GM21619 (cell line): ENCODE measurements around the gene CYP24A1.
"Not testable (repeated sequence)": the region's sequence is repeated elsewhere in the genome, so short reads cannot be mapped to it uniquely, and the experiment has no call there.

ENCODE experiments used
- ATAC-seq: cut with Tn5 transposase; IDR thresholded peaks from one replicate; pipeline ENCODE4 v1.9.1; 2021; ENCODE audit not compliant: unreplicated experiment

Gene CYP24A1

DNA sequence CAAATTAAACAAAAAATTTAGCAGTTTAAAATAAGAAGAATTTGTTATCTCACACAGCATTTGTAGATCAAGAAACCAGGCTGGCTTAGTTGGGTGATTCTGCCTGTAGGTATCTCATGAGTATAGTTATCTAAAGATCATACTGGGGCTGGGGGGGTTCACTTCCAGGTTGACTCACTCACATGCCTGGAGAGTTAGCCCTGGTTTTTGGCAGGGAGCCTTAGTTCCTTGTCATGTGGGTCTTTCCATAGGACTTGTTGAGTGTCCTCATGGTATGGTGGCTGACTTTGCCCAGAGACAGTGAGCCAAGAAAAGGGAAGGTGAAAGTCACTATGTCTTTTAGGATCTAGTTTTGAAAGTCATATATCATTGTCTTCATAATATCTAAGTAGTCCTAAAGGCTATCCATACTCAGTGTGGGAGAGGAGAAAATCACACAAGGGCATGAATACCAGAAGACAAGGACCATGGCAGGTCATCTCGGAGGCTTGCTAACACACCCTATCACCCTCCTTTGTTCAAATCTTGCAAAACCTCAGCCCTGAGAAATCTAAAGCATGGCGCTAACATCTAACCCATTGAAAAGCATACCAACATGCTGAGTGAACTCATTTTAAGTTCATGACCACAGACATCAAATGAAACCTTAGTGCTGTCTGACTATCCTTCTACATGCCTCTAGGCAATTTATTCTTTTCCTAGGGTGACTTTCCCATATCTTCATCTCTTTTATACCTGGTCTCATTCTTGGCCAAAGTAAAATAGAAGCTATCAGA is 39.2 kb downstream of the CYP24A1 start:
- ATAC-seq: no peak

DNA sequence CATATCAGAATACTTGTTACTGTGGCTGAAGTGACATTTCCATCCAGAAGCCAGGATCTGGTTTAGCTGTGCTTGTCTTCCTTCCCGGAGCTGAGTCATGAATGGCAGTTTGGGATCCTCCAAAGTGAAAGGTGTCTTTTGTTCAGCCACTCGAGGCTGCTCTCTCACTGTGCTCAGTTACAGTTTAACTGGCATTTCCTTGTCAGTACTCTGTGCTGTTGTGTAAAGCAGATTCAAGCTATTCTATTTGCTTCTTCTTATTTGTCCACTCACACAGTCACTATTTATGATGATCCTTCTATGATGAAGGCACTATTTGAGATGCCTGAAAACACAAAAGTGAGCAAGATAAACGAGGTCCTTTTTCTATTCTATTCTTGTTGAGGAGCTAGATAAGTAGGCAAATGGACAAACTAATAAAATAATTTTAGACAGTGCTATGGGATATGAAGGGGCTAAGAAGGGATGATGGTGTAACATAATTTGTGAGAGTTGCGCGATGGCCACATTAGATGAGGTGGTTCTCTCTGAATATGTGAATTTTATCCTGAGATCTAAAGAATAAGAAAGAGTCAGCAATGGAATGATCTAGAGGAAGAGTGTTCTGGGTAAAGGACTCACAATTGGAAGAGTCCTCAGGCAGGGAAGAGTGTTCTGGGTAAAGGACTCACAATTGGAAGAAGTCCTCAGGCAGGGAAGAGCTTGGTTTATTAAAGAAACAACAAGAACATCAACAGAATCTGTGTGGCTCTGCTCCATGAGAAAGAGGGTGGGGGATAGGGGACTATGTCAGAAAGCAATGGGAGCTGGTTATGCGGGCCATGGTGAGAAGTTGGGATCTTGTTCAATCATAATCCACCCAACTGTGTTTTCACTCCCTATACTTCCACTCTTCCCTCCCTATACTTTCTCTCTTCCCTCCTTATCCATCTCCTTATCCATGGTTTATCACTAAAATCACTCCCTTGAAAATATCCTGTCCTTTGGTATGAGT is 40.1 kb downstream of the CYP24A1 start:
- ATAC-seq: peak; percentile 62

DNA sequence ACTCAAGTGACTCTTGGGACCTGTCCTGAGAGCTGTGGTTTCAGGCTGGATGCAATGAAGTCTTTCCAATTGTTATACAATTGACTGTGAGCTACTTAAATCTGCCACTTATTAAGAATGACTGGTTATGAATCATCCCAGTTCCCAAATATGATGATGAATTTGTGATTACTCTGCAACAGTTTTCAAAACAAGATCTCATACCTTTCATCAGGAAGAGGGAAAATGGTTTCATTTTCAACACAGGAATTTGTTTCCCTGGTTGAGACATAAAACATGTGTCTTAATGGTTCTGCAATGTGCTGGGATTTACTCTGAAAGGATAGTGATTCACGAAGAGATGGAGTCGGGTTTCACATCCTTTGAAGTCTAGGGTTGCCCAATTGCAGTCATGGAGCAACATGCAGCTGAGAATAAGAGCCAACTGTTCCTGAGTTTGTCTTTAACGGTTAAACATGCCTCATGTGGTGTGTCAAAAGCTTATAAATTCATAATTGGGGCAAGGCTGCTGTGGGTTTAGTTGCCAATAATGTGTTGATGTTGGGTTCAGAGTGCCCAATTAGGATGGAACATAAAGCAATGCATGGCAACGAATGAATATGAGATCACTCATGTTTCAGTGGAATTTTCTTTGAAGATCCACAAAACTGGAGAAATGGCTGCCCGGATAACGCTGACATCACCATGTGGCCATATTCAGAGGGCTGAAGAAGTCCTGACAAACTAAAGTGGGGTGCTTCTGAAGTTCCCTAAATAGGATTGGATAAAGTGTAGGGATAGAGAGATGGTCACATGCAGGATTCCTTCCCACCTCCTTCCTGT is 41.0 kb downstream of the CYP24A1 start:
- peak; percentile 55 for ATAC-seq

DNA sequence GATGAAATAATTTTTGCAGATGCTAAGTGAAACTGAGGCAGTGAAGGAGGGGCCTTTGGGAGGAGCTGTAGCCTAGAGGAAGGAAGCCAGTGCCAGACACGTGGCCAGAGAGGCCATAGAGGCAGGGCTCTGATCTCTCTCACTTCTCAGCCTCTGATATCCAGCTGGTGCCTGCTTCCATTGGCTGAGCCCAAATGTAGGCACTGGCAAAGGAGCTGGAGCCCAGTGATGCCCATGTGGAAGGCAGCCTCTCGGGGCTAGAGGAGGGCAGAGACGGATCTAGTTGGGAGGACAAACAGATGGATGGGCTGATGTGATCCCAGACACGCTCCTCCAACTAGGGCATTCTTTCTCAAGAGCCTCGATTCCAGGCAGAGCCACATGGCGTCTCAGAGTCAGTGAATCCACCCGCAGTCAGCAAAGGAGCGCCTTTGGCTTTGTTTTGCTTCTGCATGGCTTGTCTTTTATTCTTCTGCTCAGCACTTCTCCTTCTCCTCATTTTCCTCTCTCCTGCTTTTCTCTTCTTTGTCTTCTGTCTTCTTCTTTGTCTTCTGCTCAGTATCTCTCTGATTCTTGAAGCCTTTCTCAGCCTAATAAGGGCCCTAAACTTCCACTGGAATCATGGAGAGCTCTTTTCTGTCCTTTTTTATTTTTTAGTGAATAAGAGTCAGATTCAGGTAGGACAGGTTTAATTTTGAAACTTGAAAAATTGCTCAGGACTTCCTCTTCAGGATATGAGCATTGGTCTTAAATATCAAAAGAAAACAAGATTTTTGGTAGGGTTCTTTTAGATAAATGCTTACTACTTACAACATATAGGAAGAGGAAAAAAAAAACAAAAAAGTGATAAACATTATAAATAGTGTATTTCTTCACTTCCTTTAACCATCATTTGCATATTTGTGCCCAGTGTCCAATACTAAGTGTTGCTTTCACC is 41.8 kb downstream of the CYP24A1 start:
- no peak for ATAC-seq

DNA sequence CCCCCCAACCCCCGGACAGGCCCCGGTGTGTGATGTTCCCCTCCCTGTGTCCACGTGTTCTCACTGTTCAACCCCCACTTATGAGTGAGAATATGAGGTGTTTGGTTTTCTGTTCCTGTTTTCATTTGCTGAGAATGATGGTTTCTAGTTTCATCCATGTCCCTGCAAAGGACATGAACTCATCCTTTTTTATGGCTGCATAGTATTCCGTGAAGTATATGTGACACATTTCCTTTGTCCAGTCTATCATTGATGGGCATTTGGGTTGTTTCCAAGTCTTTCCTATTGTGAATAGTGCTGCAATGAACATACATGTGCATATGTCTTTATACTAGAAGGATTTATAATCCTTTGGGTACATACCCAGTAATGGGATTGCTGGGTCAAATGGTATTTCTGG is 42.7 kb downstream of the CYP24A1 start:
- ATAC-seq: not testable (repeated sequence)

DNA sequence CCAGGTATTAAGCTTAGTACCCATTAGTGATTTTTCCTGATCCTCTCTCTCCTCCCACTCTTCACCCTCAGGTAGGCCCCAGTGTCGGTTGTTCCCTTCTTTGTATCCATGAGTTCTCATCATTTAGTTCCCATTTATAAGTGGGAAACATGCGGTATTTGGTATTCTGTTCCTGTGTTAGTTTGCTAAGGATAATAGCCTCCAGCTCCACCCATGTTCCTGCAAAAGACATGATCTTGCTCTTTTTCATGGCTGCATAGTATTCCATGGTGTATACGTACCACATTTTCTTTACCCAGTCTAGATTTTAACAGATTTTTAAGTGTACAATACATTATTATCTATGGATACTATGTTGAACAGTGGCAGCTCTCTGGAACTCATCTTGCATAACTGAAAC is 44.4 kb downstream of the CYP24A1 start:
- no peak for ATAC-seq

DNA sequence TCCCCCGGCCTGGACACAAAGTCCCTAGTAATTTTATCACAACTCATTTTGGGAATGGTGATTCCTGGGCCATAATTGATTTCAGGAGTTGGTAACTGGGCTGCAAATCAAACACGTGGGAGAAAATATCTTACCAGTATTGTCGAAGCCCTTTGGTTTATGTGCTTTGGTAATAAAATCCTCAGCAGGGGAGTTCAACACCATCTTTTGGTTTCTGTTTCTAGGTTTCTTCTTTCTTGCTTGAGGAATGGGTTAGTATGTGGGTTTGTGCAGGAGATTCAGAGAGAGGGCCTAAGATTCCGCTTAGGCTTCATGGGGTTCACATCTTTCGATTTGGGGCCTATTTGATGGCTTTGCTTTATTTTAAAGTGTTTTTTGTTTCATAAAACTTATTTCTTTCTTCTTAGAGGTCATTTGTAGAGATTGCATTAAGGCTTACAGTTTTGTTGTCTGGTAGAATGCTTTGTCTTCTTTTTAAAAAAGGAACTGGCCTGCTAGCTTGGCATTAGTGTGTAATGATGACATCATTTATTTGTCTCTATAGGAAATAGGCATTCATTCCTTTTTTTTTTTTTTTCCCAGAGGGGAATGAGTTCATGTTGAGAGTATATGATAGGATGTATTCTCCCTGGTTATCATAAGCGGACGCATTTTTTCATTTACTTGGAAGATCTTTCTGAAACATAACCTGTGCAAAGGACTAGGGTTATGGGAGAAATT is 45.8 kb downstream of the CYP24A1 start:
- ATAC-seq: no peak

DNA sequence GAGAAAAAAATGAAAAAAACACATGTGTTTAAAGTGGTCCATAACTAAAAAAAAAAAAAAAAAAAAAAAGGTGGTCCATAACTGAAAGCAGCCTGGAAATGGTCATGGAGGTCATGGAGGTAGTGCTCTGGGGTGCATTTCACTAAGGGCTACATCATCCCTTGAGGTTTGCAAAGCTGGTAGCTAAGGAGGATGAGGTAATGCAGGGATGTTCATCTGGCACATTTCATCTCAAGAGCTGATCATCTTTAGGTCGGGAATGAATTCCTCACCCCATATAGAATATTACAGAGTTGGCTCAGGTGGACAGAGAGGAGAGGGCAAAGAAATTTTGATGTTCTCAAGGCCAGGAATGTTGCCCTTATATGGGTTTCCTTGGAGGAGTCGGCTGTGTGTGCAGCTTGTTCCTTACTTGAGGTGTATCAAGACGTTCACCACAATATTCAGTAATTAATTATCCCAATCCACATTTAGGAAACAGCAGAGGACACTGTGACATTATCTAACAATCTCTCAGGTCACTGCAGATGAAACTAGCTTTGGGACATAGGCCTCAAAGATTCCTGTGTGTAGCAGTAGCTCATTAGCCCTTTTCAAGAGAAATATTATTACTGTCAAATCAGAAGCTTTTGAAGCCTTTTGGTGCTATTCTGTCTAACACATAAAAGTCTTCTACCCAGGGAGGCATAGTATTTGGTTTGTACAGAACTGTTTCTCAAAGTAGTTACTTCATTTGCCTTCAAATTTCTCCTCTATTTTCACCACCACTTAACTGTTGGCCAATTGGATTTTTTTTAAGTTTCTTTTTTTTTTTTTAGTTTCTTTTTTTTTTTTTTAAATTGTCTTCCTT is 46.8 kb downstream of the CYP24A1 start:
- ATAC-seq: no peak

DNA sequence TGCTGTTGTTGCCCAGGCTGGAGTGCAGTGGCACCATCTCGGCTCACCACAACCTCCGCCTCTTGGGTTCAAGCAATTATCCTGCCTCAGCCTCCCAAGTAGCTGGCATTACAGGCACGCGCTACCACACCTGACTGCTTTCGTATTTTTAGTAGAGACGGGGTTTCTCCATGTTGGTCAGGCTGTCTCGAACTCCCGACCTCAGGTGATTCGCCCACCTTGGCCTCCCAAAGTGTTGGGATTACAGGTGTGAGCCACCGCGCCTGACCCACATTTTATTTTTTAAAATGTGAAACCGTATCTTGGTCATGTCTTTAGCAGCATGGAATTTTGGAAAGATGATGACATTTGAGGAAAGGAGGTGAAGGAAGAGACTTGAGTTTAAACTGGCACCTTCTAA is 47.5 kb downstream of the CYP24A1 start:
- ATAC-seq: not testable (repeated sequence)

DNA sequence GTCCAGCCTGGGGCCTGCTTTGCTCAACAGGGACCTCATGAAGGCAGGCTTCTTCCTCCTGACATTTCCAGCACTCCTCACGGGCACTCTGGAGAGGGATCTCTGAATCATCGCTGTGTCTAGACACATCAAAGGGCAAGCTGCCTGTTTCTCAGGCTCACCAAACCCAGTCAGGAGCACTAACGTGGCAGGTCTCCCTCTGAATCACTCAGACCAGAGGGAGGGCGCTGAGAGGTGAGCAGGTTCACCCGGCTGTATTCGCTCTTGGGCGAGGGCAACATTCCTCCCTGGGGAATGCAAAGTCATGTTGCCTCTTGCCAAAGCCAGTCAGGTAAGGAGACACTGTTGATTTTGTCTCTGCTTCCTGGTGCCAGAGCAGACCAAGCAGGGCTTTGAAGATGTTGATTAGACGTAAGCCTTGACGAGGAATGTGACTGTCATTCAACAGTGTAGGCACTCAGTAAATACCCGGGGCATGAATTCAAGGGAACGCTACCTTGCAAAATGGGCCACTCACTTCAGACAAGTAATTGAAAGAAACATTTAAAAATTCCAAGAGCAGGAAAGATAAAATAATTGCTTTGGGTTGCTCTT is 50.1 kb downstream of the CYP24A1 start:
- ATAC-seq: no peak

DNA sequence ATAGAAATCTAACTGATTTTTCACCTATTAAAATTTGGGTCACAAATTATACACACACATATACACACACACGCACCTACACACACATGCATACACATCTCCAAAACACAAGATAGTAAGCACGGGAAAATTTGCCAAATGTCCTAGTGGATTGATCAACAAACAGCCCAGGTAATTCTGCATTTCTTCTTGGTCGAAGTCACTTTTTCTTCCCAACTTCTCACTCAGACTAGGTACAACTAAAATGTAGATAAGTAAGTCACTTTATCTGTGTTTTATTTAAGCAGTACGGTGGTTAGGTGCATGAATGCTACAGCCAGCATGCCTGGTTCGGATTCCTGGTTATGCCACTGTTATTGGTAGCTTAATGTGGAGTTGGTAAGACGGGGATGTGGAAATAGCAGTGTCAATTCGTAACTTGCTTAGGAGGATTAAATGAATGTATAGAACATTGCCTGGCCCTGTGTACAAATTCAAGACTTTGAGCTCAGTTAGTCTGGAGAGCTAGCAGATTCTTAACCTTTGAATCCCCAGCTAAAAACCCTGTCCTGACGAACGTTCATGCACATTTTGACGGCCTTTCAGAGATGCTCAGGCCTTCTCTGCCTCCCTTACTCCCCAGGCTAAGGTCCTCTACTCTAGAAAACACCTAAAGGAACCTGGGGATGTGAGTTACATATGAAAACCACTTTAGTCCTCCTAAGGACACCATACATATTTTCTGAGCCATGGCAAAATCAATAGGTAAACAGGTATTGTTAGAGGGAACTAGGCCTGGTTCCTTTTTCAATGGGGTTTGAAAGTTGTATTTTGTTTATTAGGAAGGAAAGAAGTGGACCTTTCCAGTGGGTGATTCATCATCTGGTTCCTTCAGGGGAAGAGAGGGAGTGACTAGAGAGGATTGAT is 50.9 kb downstream of the CYP24A1 start:
- ATAC-seq: no peak

DNA sequence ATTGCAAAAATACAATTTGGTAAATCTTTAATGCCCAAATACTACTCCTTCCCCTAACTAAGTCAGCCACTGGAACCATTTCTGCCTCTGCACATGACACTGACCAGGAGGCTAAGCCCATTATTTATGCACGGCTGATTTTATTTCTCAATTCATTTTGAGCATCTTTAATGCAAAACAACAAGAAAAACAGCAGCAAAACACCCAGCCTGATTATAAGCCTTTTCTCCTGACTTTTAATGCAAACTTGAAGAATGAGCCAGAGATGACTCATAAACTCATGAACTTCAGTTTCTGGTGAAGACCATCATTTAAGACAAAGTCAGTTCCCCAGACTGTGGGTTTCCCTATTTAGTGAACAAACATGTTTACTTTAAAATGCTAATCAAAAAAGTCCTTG is 51.6 kb downstream of the CYP24A1 start:
- ATAC-seq: peak; percentile 70

DNA sequence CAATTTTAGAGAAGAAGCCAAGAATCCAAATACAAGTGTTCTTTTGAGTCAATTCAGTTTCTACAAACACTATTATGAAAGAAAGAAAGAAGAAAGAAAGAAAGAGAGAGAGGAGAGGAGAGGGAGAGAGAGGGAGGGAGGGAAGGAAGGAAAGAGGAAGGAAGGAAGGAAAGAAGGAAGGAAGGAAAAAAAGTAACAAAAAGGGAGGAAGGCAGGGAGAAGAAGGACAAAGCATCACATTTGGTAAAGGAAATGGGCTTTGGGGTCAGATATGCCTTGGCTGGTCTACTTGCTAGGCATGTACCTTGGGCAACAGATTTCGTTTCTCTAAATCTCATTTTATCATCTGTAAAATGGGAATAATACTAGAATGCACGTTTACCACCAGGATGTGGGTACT is 54.0 kb downstream of the CYP24A1 start:
- ATAC-seq: no peak

DNA sequence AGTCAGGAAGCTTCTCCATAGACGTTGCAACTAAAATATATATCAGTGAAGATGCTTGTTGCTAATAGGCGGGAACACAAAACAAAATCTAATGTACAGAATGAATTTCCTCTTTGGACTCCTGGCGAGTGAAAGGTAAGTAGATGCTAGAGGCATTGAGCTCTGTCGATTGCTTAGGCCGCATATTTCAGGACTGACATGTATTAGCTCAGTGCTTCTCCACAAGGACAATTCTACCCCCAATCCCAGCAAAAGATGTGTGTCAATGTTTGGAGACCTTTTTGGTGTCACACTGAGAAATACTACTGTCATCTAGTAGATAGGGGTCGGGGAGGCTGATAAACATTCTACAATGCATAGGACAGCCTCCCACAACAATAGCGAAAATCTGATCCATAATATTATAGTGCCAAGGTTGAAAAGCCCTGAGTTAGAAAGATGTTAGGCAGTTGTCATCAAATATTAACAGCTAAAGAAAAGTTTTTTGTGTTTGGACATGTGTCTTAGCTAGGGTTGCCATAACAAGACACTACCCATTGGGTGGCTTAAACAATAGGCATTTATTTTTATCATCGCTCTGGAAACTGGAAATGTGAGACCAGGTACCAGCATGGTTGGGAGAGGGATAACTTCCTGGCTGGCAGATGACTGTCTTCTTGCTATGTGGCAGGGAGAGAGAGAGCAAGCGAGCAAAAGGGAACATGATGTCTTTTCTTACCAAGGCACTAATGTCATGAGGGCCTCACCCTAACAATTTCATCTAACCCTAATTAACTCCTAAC is 55.4 kb downstream of the CYP24A1 start:
- no peak for ATAC-seq

DNA sequence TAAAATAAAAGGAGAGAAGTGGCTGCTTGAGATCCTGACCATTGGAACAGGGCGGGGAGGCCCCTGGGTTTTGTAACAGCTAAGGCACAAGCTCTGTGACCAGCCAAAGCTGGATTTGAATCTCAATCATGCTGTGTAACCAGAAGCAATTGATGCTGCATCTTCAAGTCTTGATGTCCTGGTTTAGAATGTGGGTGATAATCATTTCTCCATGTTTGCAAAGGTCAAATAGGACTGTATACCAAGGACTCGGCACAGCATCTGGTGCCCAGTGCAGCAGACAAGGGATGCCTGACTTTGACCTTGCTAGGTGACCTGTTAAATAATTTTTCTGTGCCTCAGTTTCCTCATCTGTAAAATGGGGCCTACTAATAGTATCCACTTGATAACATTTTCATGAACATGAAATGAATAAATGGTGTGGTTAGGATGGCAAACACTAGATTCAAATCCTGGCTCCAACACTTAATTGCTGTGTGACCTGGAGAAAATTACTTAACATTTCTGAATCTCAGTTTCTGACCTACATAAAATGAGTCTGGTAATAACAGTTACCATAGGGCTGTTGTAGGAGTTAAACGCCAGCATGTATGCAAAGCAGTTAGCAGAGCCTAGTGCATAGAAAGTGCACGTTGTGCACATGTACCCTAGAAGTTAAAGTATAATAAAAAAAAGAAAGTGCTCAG is 57.1 kb downstream of the CYP24A1 start:
- ATAC-seq: no peak
